Body of pancreas (tissue), 4 donors: Measurements from ENCODE around the gene KBTBD12.

ENCODE experiments used
- CTCF ChIP-seq, 7 experiments: fragments of 450-650 bp in 4 of 7; fragments of 200-600 bp in 3 of 7; sonication (generic) in 3 of 7; IDR thresholded peaks; one replicate each; pipeline ENCODE4 v1.5.1; 2016 to 2019; ENCODE audit warnings: antibody characterized with exemption in 7 of 7
- POLR2A ChIP-seq, 3 donors: fragments of 450-650 bp; IDR thresholded peaks; one replicate each; pipeline ENCODE4 v1.6.1; 2016; ENCODE audit warnings: antibody characterized with exemption in 3 of 3, mild to moderate bottlenecking in 2 of 3

- TF ChIP-seq CTCF (IDR thresholded peaks at IDR 0.05), result no peak
- TF ChIP-seq POLR2A (IDR thresholded peaks at IDR 0.05), result no peak
Measured at GRCh38 chr3:127992127-127992526, 77.1 kb downstream of the KBTBD12 start.
